NB4 (cell line): ENCODE results near the gene CHPF2.

ENCODE experiments used
- DNase-seq: peaks from one replicate; pipeline ENCODE4 v3.0.0; 2010; ENCODE audit warnings: low read depth
- H3K4me3 ChIP-seq: one replicate; pipeline ENCODE4 v1.5.1; 2011; ENCODE audit warnings: mild to moderate bottlenecking, low read depth, low read length, moderate library complexity
- CTCF ChIP-seq: IDR thresholded peaks from one replicate; pipeline ENCODE4 v1.5.1; 2012; ENCODE audit warnings: low read depth, low read length
- MAX ChIP-seq: IDR thresholded peaks from 2 replicates; pipeline ENCODE4 v1.6.1; 2011; ENCODE audit warnings: low read depth, low read length
- MYC ChIP-seq: IDR thresholded peaks from 2 replicates; pipeline ENCODE4 v1.6.1; 2011; ENCODE audit warnings: low read depth, low read length
- POLR2A ChIP-seq: IDR thresholded peaks from 2 replicates; pipeline ENCODE4 v1.6.1; 2011; ENCODE audit warnings: mild to moderate bottlenecking; ENCODE audit not compliant: insufficient read length; ENCODE audit errors: extremely low read depth

The CHPF2 gene

GRCh38 chr7:151238924-151239836 is 6.9 kb downstream of the CHPF2 start:
- H3K4me3 ChIP-seq = no peak overlapping the region
- no peak for DNase-seq
- TF ChIP-seq POLR2A (no peak), MAX (no peak), MYC (no peak), CTCF (no peak)

- H3K4me3 ChIP-seq = no peak overlapping the region
- TF ChIP-seq CTCF (no peak), MAX (no peak), MYC (no peak), POLR2A (no peak)
- DNase-seq = no peak
Measured at GRCh38 chr7:151239837-151240459, 7.7 kb downstream of the CHPF2 start.

- no peak overlapping the region for H3K4me3 ChIP-seq
- DNase-seq = no peak
- TF ChIP-seq CTCF = no peak
- TF ChIP-seq MYC = no peak
- no peak for TF ChIP-seq POLR2A
- TF ChIP-seq MAX = no peak
Measured at GRCh38 chr7:151240536-151240935, 8.3 kb downstream of the CHPF2 start.

- no peak for DNase-seq
- no peak for TF ChIP-seq POLR2A
- TF ChIP-seq MYC = no peak
- TF ChIP-seq CTCF = no peak
- TF ChIP-seq MAX = no peak
- no peak overlapping the region for H3K4me3 ChIP-seq
Measured at GRCh38 chr7:151240942-151241754, 8.9 kb downstream of the CHPF2 start.

GRCh38 chr7:151241755-151242096 is 9.4 kb downstream of the CHPF2 start:
- no peak for DNase-seq
- TF ChIP-seq POLR2A = no peak
- TF ChIP-seq CTCF = no peak
- TF ChIP-seq MYC = no peak
- TF ChIP-seq MAX = no peak
- no peak overlapping the region for H3K4me3 ChIP-seq
